Measurements from ENCODE around the gene TRIL.

DNA sequence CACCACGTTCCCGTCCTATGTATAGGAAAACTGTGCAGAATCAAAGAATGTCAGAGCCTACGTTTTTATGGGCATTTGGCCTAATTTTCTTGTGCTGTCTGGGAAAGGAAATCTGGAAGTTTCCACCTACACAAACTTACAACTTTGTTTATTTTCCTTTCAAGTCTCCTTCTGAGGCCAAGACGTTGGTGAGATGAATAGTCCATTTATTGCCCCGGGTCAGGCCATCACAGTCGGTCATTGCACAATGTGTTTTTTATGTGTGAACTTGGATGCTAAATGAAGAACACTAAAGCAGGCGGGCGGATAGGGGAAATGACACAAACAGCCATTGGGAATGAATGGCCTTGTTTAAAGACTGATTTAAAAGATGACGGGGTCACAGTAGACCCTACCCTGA, 38.6 kb downstream of the TRIL start:
- TF ChIP-seq EZH2 (IDR thresholded peaks at IDR 0.05; ENCODE audit: low read depth, unreplicated experiment) (no peak), CTCF (conservative IDR thresholded peaks at IDR 0.05; ENCODE audit: low read depth in 2 of 2) (no peak), POLR2AphosphoS5 (IDR thresholded peaks at IDR 0.05; ENCODE audit: low read depth) (no peak)
- TF ChIP-seq, protein P1, sequence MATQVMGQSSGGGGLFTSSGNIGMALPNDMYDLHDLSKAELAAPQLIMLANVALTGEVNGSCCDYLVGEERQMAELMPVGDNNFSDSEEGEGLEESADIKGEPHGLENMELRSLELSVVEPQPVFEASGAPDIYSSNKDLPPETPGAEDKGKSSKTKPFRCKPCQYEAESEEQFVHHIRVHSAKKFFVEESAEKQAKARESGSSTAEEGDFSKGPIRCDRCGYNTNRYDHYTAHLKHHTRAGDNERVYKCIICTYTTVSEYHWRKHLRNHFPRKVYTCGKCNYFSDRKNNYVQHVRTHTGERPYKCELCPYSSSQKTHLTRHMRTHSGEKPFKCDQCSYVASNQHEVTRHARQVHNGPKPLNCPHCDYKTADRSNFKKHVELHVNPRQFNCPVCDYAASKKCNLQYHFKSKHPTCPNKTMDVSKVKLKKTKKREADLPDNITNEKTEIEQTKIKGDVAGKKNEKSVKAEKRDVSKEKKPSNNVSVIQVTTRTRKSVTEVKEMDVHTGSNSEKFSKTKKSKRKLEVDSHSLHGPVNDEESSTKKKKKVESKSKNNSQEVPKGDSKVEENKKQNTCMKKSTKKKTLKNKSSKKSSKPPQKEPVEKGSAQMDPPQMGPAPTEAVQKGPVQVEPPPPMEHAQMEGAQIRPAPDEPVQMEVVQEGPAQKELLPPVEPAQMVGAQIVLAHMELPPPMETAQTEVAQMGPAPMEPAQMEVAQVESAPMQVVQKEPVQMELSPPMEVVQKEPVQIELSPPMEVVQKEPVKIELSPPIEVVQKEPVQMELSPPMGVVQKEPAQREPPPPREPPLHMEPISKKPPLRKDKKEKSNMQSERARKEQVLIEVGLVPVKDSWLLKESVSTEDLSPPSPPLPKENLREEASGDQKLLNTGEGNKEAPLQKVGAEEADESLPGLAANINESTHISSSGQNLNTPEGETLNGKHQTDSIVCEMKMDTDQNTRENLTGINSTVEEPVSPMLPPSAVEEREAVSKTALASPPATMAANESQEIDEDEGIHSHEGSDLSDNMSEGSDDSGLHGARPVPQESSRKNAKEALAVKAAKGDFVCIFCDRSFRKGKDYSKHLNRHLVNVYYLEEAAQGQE (IDR thresholded peaks at IDR 0.05; ENCODE audit: unreplicated experiment): no peak

Data from GM23338 (cell line).